ENCODE measurements around the gene TMEM11. TPM values are rescaled to one million over a fixed set of nuclear protein-coding genes. Genes with fewer than 3 reads are reported as not detected.

Gene TMEM11
- total and polyA plus RNA-seq, 2 of the 8 experiments (the other 6 are each of a cell fraction or from before 2014, with no cell fraction given), result 33.3 to 90.4 TPM

DNA sequence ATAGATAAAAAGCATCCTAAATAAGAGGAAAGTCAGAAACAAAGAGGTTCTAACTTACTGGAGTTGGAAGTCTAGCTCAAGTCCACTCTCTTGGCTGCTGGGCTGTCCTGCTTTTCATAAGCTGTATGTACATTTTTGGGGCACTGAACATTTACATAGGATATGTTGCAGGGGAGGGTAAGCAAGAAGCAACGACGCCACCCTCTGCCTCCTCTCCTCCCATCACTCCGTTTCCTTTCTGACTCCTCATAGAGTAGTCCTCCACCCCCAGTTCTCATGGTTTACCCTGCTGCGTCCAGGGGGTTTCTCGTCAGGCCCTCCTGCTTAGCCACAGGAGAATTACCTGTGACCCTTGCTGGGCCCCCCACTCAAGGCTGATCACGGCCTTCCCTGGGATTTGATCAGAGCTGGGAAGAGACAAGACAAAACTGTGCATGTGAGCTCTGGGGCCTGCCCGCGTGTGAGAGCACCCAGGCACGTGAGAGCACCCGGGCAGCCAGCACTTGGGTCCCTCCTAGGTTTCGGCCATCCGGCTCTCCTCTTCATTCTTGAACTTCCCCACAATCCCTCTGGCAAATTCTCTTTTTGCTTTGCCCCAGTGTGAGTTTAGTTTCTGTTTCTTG is 37.1 kb downstream of the TMEM11 start:
- no peak overlapping the region for H4K5ac ChIP-seq (ENCODE audit: insufficient read length, low read depth, low read length)
- no peak overlapping the region for H2AFZ ChIP-seq (ENCODE audit: low read length)
- WGBS, 2 experiments (ENCODE audit: extremely low coverage in 1 of 2, insufficient coverage in 1 of 2, insufficient read length in 1 of 2, insufficient replicate concordance in 2 of 2, low coverage in 1 of 2, low lambda C conversion rate in 2 of 2, missing lambda C conversion rate in 1 of 2), result 83% methylated on average over 12 of the region's 12 CpGs; no CpG with 5 or more reads in 1 of the 2 experiments
- no peak overlapping the region for H3K23ac ChIP-seq (ENCODE audit: insufficient read length)
- H3K14ac ChIP-seq (ENCODE audit: insufficient read length), result no peak overlapping the region
- H3K4me3 ChIP-seq (ENCODE audit: extremely low read depth in 1 of 4, insufficient read depth in 2 of 4, low read depth in 3 of 4, low read length in 4 of 4), result no peak overlapping the region
- POLR2A ChIA-PET (ENCODE audit: partially characterized antibody), result interaction anchor here (1.1 kb wide), 1 partner anchor 67 kb away, joined by 3 read pairs; no protein-coding TSS in a partner anchor
- CTCF ChIA-PET (ENCODE audit: partially characterized antibody), result interaction anchor here (0.8 to 1.4 kb wide), 5 partner anchors 9 to 56 kb away, joined by 3 to 6 read pairs (median 3); no protein-coding TSS in a partner anchor
- H3K4me2 ChIP-seq (ENCODE audit: insufficient read depth in 1 of 2, low read depth in 2 of 2, low read length in 2 of 2), result no peak overlapping the region
- H3K27me3 ChIP-seq (replicated peaks in 1 of 4; ENCODE audit: control insufficient read depth in 3 of 4, extremely low read depth in 1 of 4, insufficient read depth in 3 of 4, low read length in 3 of 4), result no peaks in the 10 kb centered on the region
- no peaks in the 10 kb centered on the region for H3K4me1 ChIP-seq (replicated peaks in 1 of 4; ENCODE audit: control insufficient read depth in 3 of 4, insufficient read depth in 4 of 4, low read length in 3 of 4)
- no peaks in the 10 kb centered on the region for H3K23me2 ChIP-seq (ENCODE audit: low read depth, low read length)
- H3K18ac ChIP-seq (ENCODE audit: extremely low read depth, low read length), result no peak overlapping the region
- H3K27ac ChIP-seq (ENCODE audit: low read depth, low read length), result no peak overlapping the region
- no peaks in the 10 kb centered on the region for H3K79me2 ChIP-seq (ENCODE audit: control insufficient read depth in 1 of 2, insufficient read depth in 2 of 2, low read length in 2 of 2)
- H3K4ac ChIP-seq (replicated peaks; ENCODE audit: insufficient read length, low read depth, low read length), result no peak overlapping the region
- no peaks in the 10 kb centered on the region; a peak in 1 of 8 replicates for H3K36me3 ChIP-seq (ENCODE audit: control insufficient read depth in 2 of 4, insufficient read depth in 4 of 4, low read length in 3 of 4)
- H3K9me3 ChIP-seq (ENCODE audit: insufficient read depth in 2 of 2, low read depth in 1 of 2, low read length in 1 of 2), result no peaks in the 10 kb centered on the region
- no peak overlapping the region for H4K91ac ChIP-seq (replicated peaks; ENCODE audit: insufficient read length, low read length)
- no peak overlapping the region for H4K8ac ChIP-seq (ENCODE audit: extremely low read depth, insufficient read depth, low read length)
- H3K56ac ChIP-seq (replicated peaks; ENCODE audit: insufficient read length, low read depth, low read length), result no peak overlapping the region
- FAIRE-seq (no peak), DNase-seq (ENCODE audit: low read depth in 1 of 2, low spot score in 2 of 2) (no peak)
- no peak overlapping the region for H2BK120ac ChIP-seq (replicated peaks; ENCODE audit: low read depth, low read length)
- no peak overlapping the region for H2BK20ac ChIP-seq (ENCODE audit: low read length)
- H2BK5ac ChIP-seq (ENCODE audit: low read depth, low read length), result no peak overlapping the region
- H2BK15ac ChIP-seq (ENCODE audit: low read length), result no peak overlapping the region
- no peak overlapping the region for H3K9ac ChIP-seq (replicated peaks in 1 of 4; ENCODE audit: extremely low read depth in 1 of 4, low read depth in 3 of 4, low read length in 3 of 4)
- no peaks in the 10 kb centered on the region for H3K79me1 ChIP-seq (ENCODE audit: low read depth, low read length)
- H2BK12ac ChIP-seq (ENCODE audit: low read depth, low read length), result no peak overlapping the region
- H4K20me1 ChIP-seq (replicated peaks in 1 of 2; ENCODE audit: control insufficient read depth in 1 of 2, insufficient read depth in 2 of 2, low read length in 2 of 2), result no peaks in the 10 kb centered on the region
- H2AK5ac ChIP-seq (ENCODE audit: low read depth, low read length), result no peak overlapping the region
- TF ChIP-seq SP2 (IDR thresholded peaks at IDR 0.05; ENCODE audit: low read length), result no peak
- no peak for TF ChIP-seq POLR2AphosphoS5 (IDR thresholded peaks at IDR 0.05; ENCODE audit: low read depth, low read length)
- no peak for TF ChIP-seq GTF2F1 (IDR thresholded peaks at IDR 0.05; ENCODE audit: borderline replicate concordance, low read depth, low read length)
- TF ChIP-seq, protein P1, sequence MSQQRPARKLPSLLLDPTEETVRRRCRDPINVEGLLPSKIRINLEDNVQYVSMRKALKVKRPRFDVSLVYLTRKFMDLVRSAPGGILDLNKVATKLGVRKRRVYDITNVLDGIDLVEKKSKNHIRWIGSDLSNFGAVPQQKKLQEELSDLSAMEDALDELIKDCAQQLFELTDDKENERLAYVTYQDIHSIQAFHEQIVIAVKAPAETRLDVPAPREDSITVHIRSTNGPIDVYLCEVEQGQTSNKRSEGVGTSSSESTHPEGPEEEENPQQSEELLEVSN (IDR thresholded peaks at IDR 0.05), result no peak
- no peak for TF ChIP-seq CTBP2 (IDR thresholded peaks at IDR 0.05; ENCODE audit: borderline replicate concordance, insufficient read depth, insufficient read length, low read length)
- TF ChIP-seq, protein P2, sequence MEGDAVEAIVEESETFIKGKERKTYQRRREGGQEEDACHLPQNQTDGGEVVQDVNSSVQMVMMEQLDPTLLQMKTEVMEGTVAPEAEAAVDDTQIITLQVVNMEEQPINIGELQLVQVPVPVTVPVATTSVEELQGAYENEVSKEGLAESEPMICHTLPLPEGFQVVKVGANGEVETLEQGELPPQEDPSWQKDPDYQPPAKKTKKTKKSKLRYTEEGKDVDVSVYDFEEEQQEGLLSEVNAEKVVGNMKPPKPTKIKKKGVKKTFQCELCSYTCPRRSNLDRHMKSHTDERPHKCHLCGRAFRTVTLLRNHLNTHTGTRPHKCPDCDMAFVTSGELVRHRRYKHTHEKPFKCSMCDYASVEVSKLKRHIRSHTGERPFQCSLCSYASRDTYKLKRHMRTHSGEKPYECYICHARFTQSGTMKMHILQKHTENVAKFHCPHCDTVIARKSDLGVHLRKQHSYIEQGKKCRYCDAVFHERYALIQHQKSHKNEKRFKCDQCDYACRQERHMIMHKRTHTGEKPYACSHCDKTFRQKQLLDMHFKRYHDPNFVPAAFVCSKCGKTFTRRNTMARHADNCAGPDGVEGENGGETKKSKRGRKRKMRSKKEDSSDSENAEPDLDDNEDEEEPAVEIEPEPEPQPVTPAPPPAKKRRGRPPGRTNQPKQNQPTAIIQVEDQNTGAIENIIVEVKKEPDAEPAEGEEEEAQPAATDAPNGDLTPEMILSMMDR (IDR thresholded peaks at IDR 0.05; ENCODE audit: control extremely low read depth in 1 of 3, insufficient read depth in 1 of 3, low read depth in 1 of 3, low read length in 3 of 3), result no peak
- no peak for TF ChIP-seq EZH2 (IDR thresholded peaks at IDR 0.05; ENCODE audit: low read depth, low read length, severe bottlenecking)
- no peak for TF ChIP-seq ZNF274 (IDR thresholded peaks at IDR 0.05; ENCODE audit: borderline replicate concordance, extremely low read depth, low read length)

Data from H1 (cell line).